GM23338 (cell line): Measurements from ENCODE around the gene PERCC1. TPM values are rescaled to one million over a fixed set of nuclear protein-coding genes. Genes with fewer than 3 reads are reported as not detected.

ENCODE experiments used
- ATAC-seq: fragments of 200-7000 bp; cut with Tn5 transposase; 3 replicates; pipeline ENCODE4 v1.9.1; 2020
- DNase-seq: peaks from one replicate; pipeline ENCODE4 v3.0.0-alpha.2; 2015; ENCODE audit warnings: low spot score
- H2AFZ ChIP-seq: fragments of 200-600 bp; sonication (generic); 2 replicates; pipeline ENCODE4 v1.8.0; 2016; ENCODE audit warnings: antibody characterized with exemption, mild to moderate bottlenecking, moderate library complexity
- H3F3A ChIP-seq: fragments of 200-600 bp; sonication (generic); replicated peaks from 2 replicates; pipeline ENCODE4 v1.8.0; 2017; ENCODE audit warnings: antibody characterized with exemption, mixed run types, low read depth
- H3K27ac ChIP-seq: fragments of 200-600 bp; sonication (generic); 2 replicates; pipeline ENCODE4 v1.6.1; 2016; ENCODE audit warnings: low read depth
- H3K27me3 ChIP-seq: fragments of 200-600 bp; sonication (generic); 2 replicates; pipeline ENCODE4 v1.8.0; 2016; ENCODE audit warnings: mild to moderate bottlenecking, mixed run types, moderate library complexity; ENCODE audit not compliant: insufficient read depth
- H3K36me3 ChIP-seq: fragments of 200-600 bp; sonication (generic); 2 replicates; pipeline ENCODE4 v1.8.0; 2016; ENCODE audit warnings: mild to moderate bottlenecking; ENCODE audit not compliant: insufficient read depth
- H3K4me1 ChIP-seq: fragments of 200-600 bp; sonication (generic); 2 replicates; pipeline ENCODE4 v1.8.0; 2016; ENCODE audit warnings: mild to moderate bottlenecking, moderate library complexity; ENCODE audit not compliant: insufficient read depth
- H3K4me2 ChIP-seq: fragments of 200-600 bp; sonication (generic); 2 replicates; pipeline ENCODE4 v1.7.1; 2017; ENCODE audit warnings: mixed run types
- H3K4me3 ChIP-seq: fragments of 200-600 bp; sonication (generic); 2 replicates; pipeline ENCODE4 v1.6.1; 2016; ENCODE audit warnings: mixed run types
- H3K79me2 ChIP-seq: fragments of 200-600 bp; sonication (generic); replicated peaks from 2 replicates; pipeline ENCODE4 v1.8.0; 2017; ENCODE audit warnings: mild to moderate bottlenecking; ENCODE audit not compliant: insufficient read depth
- H3K9me2 ChIP-seq: fragments of 200-600 bp; sonication (generic); 2 replicates; pipeline ENCODE4 v1.8.0; 2017; ENCODE audit not compliant: insufficient read depth
- H4K20me1 ChIP-seq: fragments of 200-600 bp; sonication (generic); replicated peaks from 2 replicates; pipeline ENCODE4 v1.8.0; 2017; ENCODE audit warnings: mild to moderate bottlenecking; ENCODE audit not compliant: insufficient read depth
- H3K27ac Mint-ChIP-seq: 2 replicates; pipeline ENCODE4 v1.8.0; 2020; ENCODE audit warnings: inconsistent platforms, mild to moderate bottlenecking, moderate library complexity, mixed read lengths
- H3K27me3 Mint-ChIP-seq: 3 replicates; pipeline ENCODE4 v1.8.0; 2022; ENCODE audit warnings: low read depth, mild to moderate bottlenecking, moderate library complexity, mixed read lengths, inconsistent platforms; ENCODE audit not compliant: insufficient read depth, poor library complexity
- H3K36me3 Mint-ChIP-seq: 3 replicates; pipeline ENCODE4 v1.8.0; 2021; ENCODE audit warnings: low read depth, mild to moderate bottlenecking, inconsistent platforms, moderate library complexity, mixed read lengths
- H3K4me1 Mint-ChIP-seq: 3 replicates; pipeline ENCODE4 v1.8.0; 2020; ENCODE audit warnings: mild to moderate bottlenecking, inconsistent platforms, mixed read lengths
- H3K4me3 Mint-ChIP-seq: 3 replicates; pipeline ENCODE4 v1.8.0; 2021; ENCODE audit warnings: moderate library complexity, mild to moderate bottlenecking, inconsistent platforms, mixed read lengths
- H3K9me3 Mint-ChIP-seq: 3 replicates; pipeline ENCODE4 v1.8.0; 2020; ENCODE audit warnings: moderate library complexity, mild to moderate bottlenecking, inconsistent platforms, mixed read lengths
- CREB1 ChIP-seq: fragments of 250-450 bp; sonication (Bioruptor Pico); IDR thresholded peaks from 2 replicates; pipeline ENCODE4 v1.5.0; 2020; ENCODE audit warnings: low read depth, mild to moderate bottlenecking, moderate library complexity
- CTCF ChIP-seq, 2 experiments: fragments of 200-600 bp in 1 of 2; sonication (generic) in 1 of 2; conservative IDR thresholded peaks; 2 replicates each; pipeline versions ENCODE4 v1.5.1 to v1.6.1; 2016 to 2017; ENCODE audit warnings: antibody characterized with exemption in 2 of 2, low read depth in 2 of 2, mild to moderate bottlenecking in 2 of 2, moderate library complexity in 1 of 2
- EZH2 ChIP-seq: fragments of 200-600 bp; sonication (generic); IDR thresholded peaks from one replicate; pipeline ENCODE4 v1.8.0; 2017; ENCODE audit warnings: antibody characterized with exemption, mild to moderate bottlenecking, low read depth; ENCODE audit not compliant: unreplicated experiment
- EZH2phosphoT487 ChIP-seq: fragments of 200-600 bp; sonication (generic); IDR thresholded peaks from one replicate; pipeline ENCODE4 v1.8.1; 2018; ENCODE audit warnings: antibody characterized with exemption; ENCODE audit not compliant: unreplicated experiment
- JUNB ChIP-seq: IDR thresholded peaks from one replicate; pipeline ENCODE4 v1.6.1; 2016; ENCODE audit warnings: antibody characterized with exemption; ENCODE audit not compliant: unreplicated experiment
- NANOG ChIP-seq: IDR thresholded peaks from 2 replicates; pipeline ENCODE4 v1.6.1; 2016; ENCODE audit warnings: antibody characterized with exemption, borderline replicate concordance
- POLR2AphosphoS5 ChIP-seq: IDR thresholded peaks from 2 replicates; pipeline ENCODE4 v1.6.1; 2016; ENCODE audit warnings: antibody characterized with exemption, low read depth
- STAT1 ChIP-seq: IDR thresholded peaks from one replicate; pipeline ENCODE4 v1.6.1; 2016; ENCODE audit warnings: antibody characterized with exemption; ENCODE audit not compliant: unreplicated experiment
- ZNF114 ChIP-seq: fragments of 250-450 bp; sonication (Bioruptor Pico); IDR thresholded peaks from 2 replicates; pipeline ENCODE4 v1.5.0; 2020; ENCODE audit warnings: mild to moderate bottlenecking, moderate library complexity
- ZNF331 ChIP-seq: fragments of 250-450 bp; sonication (Bioruptor Pico); IDR thresholded peaks from 2 replicates; pipeline ENCODE4 v1.5.0; 2020; ENCODE audit warnings: low read depth, mild to moderate bottlenecking, moderate library complexity
- polyA plus RNA-seq: library from polyadenylated mRNA; unstranded; fragments of >200 nt; fragmentation: Nextera tagmentation; extraction: Ambion mirVana; gene quantifications from 2 replicates; pipeline ENCODE4 v1.2.1, GENCODE V29; 2016
- total RNA-seq: library from RNA; depleted of rRNA; stranded (reverse); fragments of >200 nt; shearing (Covaris generic); gene quantifications from 2 replicates; pipeline ENCODE4 v1.2.3, GENCODE V29; 2014
- TF ChIP-seq, protein P1 (sequence below): IDR thresholded peaks from one replicate; pipeline ENCODE4 v1.6.1; 2018; ENCODE audit warnings: antibody characterized with exemption; ENCODE audit not compliant: unreplicated experiment
- TF ChIP-seq, protein P2 (sequence below): fragments of 250-450 bp; sonication (Bioruptor Pico); IDR thresholded peaks from 2 replicates; pipeline ENCODE4 v1.5.0; 2020; ENCODE audit warnings: mild to moderate bottlenecking, moderate library complexity
- TF ChIP-seq, protein P3 (sequence below): IDR thresholded peaks from 2 replicates; pipeline ENCODE4 v1.6.1; 2016; ENCODE audit warnings: antibody characterized with exemption

The PERCC1 gene
- total and polyA plus RNA-seq, 2 experiments from 2014 or later = not detected

GRCh38 chr16:1464894-1465566, 34.2 kb downstream of the PERCC1 start:
- no peak overlapping the region for H3K4me3 ChIP-seq
- no peak overlapping the region for H3K4me3 Mint-ChIP-seq
- no peaks in the 10 kb centered on the region for H3K27me3 Mint-ChIP-seq
- DNase-seq (no peak), ATAC-seq (no peak)
- H3K4me2 ChIP-seq = no peak overlapping the region
- no peaks in the 10 kb centered on the region for H3K27me3 ChIP-seq
- H3K27ac ChIP-seq = no peak overlapping the region
- H3F3A ChIP-seq = no peaks in the 10 kb centered on the region
- H3K9me2 ChIP-seq = no peaks in the 10 kb centered on the region
- peaks cover 3% of the 10 kb centered on the region; the same call in 1 of the 3 replicates for H3K4me1 Mint-ChIP-seq
- peaks cover 32% of the 10 kb centered on the region for H3K79me2 ChIP-seq
- H3K36me3 ChIP-seq = no peaks in the 10 kb centered on the region
- no peaks in the 10 kb centered on the region for H3K4me1 ChIP-seq
- no peak overlapping the region for H3K27ac Mint-ChIP-seq
- H2AFZ ChIP-seq = no peak overlapping the region
- H3K36me3 Mint-ChIP-seq = peaks cover 5% of the 10 kb centered on the region
- TF ChIP-seq JUNB = no peak
- no peak for TF ChIP-seq EZH2
- TF ChIP-seq, protein P1, sequence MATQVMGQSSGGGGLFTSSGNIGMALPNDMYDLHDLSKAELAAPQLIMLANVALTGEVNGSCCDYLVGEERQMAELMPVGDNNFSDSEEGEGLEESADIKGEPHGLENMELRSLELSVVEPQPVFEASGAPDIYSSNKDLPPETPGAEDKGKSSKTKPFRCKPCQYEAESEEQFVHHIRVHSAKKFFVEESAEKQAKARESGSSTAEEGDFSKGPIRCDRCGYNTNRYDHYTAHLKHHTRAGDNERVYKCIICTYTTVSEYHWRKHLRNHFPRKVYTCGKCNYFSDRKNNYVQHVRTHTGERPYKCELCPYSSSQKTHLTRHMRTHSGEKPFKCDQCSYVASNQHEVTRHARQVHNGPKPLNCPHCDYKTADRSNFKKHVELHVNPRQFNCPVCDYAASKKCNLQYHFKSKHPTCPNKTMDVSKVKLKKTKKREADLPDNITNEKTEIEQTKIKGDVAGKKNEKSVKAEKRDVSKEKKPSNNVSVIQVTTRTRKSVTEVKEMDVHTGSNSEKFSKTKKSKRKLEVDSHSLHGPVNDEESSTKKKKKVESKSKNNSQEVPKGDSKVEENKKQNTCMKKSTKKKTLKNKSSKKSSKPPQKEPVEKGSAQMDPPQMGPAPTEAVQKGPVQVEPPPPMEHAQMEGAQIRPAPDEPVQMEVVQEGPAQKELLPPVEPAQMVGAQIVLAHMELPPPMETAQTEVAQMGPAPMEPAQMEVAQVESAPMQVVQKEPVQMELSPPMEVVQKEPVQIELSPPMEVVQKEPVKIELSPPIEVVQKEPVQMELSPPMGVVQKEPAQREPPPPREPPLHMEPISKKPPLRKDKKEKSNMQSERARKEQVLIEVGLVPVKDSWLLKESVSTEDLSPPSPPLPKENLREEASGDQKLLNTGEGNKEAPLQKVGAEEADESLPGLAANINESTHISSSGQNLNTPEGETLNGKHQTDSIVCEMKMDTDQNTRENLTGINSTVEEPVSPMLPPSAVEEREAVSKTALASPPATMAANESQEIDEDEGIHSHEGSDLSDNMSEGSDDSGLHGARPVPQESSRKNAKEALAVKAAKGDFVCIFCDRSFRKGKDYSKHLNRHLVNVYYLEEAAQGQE = no peak
- no peak for TF ChIP-seq EZH2phosphoT487
- no peak for TF ChIP-seq ZNF331
- TF ChIP-seq POLR2AphosphoS5 = no peak
- TF ChIP-seq NANOG = no peak
- no peak for TF ChIP-seq CREB1 (CRISPR knock-in tag)
- TF ChIP-seq, protein P2, sequence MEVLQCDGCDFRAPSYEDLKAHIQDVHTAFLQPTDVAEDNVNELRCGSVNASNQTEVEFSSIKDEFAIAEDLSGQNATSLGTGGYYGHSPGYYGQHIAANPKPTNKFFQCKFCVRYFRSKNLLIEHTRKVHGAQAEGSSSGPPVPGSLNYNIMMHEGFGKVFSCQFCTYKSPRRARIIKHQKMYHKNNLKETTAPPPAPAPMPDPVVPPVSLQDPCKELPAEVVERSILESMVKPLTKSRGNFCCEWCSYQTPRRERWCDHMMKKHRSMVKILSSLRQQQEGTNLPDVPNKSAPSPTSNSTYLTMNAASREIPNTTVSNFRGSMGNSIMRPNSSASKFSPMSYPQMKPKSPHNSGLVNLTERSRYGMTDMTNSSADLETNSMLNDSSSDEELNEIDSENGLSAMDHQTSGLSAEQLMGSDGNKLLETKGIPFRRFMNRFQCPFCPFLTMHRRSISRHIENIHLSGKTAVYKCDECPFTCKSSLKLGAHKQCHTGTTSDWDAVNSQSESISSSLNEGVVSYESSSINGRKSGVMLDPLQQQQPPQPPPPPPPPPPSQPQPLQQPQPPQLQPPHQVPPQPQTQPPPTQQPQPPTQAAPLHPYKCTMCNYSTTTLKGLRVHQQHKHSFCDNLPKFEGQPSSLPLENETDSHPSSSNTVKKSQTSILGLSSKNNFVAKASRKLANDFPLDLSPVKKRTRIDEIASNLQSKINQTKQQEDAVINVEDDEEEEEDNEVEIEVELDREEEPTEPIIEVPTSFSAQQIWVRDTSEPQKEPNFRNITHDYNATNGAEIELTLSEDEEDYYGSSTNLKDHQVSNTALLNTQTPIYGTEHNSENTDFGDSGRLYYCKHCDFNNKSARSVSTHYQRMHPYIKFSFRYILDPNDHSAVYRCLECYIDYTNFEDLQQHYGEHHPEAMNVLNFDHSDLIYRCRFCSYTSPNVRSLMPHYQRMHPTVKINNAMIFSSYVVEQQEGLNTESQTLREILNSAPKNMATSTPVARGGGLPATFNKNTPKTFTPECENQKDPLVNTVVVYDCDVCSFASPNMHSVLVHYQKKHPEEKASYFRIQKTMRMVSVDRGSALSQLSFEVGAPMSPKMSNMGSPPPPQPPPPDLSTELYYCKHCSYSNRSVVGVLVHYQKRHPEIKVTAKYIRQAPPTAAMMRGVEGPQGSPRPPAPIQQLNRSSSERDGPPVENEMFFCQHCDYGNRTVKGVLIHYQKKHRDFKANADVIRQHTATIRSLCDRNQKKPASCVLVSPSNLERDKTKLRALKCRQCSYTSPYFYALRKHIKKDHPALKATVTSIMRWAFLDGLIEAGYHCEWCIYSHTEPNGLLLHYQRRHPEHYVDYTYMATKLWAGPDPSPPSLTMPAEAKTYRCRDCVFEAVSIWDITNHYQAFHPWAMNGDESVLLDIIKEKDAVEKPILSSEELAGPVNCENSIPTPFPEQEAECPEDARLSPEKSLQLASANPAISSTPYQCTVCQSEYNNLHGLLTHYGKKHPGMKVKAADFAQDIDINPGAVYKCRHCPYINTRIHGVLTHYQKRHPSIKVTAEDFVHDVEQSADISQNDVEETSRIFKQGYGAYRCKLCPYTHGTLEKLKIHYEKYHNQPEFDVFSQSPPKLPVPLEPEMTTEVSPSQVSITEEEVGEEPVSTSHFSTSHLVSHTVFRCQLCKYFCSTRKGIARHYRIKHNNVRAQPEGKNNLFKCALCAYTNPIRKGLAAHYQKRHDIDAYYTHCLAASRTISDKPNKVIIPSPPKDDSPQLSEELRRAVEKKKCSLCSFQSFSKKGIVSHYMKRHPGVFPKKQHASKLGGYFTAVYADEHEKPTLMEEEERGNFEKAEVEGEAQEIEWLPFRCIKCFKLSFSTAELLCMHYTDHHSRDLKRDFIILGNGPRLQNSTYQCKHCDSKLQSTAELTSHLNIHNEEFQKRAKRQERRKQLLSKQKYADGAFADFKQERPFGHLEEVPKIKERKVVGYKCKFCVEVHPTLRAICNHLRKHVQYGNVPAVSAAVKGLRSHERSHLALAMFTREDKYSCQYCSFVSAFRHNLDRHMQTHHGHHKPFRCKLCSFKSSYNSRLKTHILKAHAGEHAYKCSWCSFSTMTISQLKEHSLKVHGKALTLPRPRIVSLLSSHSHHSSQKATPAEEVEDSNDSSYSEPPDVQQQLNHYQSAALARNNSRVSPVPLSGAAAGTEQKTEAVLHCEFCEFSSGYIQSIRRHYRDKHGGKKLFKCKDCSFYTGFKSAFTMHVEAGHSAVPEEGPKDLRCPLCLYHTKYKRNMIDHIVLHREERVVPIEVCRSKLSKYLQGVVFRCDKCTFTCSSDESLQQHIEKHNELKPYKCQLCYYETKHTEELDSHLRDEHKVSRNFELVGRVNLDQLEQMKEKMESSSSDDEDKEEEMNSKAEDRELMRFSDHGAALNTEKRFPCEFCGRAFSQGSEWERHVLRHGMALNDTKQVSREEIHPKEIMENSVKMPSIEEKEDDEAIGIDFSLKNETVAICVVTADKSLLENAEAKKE (CRISPR knock-in tag) = no peak
- no peak for TF ChIP-seq STAT1
- TF ChIP-seq, protein P3, sequence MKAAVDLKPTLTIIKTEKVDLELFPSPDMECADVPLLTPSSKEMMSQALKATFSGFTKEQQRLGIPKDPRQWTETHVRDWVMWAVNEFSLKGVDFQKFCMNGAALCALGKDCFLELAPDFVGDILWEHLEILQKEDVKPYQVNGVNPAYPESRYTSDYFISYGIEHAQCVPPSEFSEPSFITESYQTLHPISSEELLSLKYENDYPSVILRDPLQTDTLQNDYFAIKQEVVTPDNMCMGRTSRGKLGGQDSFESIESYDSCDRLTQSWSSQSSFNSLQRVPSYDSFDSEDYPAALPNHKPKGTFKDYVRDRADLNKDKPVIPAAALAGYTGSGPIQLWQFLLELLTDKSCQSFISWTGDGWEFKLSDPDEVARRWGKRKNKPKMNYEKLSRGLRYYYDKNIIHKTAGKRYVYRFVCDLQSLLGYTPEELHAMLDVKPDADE = no peak
- TF ChIP-seq ZNF114 (CRISPR knock-in tag) = no peak
- TF ChIP-seq CTCF (conservative IDR thresholded peaks at IDR 0.05; ENCODE audit: low read depth in 2 of 2) = no peak
- peaks cover 20% of the 10 kb centered on the region for H4K20me1 ChIP-seq
- H3K9me3 Mint-ChIP-seq = no peaks in the 10 kb centered on the region
